ENCODE results near the gene MSRB3.

- TF ChIP-seq CTCF (IDR thresholded peaks at IDR 0.05), result no peak
- TF ChIP-seq POLR2A (IDR thresholded peaks at IDR 0.05), result no peak
Observed at GRCh38 chr12:65461017-65461416, 182.5 kb downstream of the MSRB3 start.

All from breast epithelium (tissue), 3 donors.